ENCODE results near the gene ZNF880.

GRCh38 chr19:52331757-52332156 lies 38.0 kb upstream of the ZNF880 start:
- TF ChIP-seq CTCF (IDR thresholded peaks at IDR 0.05) (no peak), POLR2A (IDR thresholded peaks at IDR 0.05) (no peak)

Data from tibial nerve (tissue), 3 donors.